DMS 273 (cell line): ENCODE measurements around the gene CLDN15.
"Not testable (repeated sequence)": the region's sequence is repeated elsewhere in the genome, so short reads cannot be mapped to it uniquely, and the experiment has no call there.

Experiments
- DNase-seq: peaks from one replicate; lab custom pipeline; 2025; ENCODE audit not compliant: unreplicated experiment; lab: John Stamatoyannopoulos, UW

The CLDN15 gene

DNA sequence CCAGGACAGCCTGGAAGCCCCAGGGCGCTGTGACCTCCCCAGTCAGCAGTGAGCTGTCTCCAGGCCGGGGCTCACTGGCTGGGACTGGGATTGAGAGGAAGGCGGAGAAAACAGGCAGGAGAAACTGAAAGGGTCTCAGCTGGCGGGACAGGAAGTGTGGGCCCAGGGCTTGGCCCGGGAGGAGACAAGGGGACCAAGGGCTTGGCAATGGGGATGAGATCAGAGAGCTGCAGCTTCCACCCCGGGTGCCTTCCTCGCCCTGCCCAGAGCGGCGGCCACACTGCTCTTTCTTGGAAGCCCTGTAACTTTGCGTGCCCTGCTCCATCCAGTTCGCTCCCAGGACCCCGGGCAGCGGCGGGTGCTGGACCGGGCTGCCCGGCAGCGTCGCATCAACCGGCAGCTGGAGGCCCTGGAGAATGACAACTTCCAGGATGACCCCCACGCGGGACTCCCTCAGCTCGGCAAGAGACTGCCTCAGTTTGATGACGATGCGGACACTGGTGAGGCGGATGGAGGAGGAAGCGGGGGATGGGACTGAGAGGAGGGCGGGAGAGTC lies 15.2 kb downstream of the CLDN15 start:
- DNase-seq: no peak

DNA sequence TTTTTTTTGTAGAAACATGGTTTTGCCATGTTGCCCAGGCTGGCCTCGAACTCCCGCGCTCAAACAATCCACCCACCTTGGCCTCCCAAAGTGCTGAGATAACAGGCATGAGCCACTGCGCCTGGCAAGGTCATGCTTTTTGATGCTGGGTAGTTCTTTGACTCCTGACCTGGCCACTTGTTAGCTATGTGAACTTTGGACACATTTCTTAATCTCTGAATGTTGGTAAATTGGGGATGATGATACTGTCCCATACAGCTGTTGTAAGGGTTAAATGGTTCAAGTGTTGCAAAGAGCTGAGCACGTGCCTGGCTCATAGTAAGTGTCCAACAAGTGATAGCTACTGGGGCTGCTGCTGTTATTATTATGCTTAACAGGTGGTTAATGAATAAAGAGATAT lies 17.3 kb downstream of the CLDN15 start:
- no peak for DNase-seq

DNA sequence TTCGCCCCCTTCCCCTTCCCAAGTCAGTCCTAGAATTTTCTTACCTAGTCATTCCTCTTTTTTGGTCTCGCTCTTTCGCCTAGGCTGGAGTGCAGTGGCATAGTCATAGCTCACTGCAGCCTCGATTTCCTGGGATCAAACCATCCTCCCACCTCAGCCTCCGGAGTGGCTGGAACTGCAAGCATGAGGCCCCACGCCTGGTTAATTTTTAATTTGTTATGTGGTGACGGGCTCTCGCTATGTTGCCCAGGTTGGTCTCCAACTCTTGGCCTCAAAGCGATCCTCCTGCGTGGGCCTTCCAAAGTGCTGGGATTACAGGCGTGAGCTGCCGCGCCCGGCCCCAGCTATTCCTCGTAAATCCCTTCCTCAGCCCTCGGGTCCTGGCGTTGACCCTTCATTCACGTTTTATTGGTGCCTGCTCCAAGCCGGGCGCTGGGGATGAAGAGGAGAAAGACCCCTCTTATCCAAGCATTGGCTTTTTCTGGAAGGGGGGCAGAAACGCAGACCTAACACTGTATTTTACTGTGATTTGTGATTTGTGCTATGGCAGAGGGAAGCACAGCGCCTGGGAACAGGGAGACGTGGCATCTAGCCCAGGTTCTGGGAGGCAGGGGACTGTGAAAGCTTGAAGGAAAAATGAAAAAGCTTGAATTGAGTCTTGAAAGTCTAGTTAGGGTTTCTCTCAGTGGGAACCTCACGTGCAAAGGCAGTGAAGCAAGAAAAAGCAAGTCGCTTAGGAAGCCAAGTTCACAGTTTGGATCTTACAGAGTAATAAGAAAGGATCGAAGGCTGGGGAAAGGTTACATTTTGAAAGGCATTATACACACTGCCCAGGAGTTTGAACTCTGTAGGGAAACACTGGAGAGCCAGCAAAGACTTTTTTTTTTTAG lies 19.1 kb downstream of the CLDN15 start:
- peak; percentile 68 for DNase-seq

DNA sequence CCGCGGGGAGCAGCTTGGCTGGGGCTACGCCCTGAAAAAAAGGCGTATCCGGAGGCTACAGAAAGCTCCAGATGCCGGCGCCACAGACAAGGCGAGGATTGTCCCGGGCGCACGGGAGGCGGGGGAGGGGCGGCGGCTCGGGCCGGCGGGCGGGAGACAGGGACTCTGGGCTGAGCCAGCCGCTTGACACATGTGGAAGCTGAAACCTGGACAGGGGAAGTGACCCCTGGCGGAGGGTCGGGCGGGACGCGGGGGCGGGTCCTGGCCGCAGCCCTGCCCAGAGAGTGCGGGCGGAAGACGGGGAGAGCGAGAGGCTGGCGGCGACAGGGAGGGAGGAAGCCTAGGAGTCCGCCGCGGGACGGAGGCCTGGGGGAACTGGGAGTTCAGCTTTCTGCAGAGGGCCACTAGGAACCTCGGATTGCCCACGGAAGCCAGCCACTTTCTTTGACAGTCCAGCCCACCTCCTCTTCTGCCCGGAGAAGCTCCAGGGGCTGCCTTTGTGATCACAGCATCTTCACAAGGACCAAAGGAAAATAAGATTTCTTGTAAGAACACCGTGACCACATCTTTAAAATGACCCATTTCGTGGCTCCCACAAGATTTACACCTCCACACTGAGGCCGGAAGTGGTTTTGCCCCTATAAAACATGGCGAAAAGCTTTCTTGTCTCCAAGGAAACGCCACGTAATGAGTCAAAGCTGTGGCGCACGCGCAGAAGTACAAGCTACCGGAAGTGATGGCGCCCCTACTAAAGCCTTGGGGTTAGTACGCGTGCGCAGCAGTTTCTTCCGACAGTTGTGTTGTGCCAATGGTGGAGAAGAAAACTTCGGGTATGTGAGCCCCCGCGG lies 20.0 kb downstream of the CLDN15 start, which contains the start of the genes PLOD3 and ZNHIT1:
PLOD3 (minus strand) TSS at position 194 of the 848 bp plus-strand sequence. CDS start 307 bp downstream, outside the sequence.
ZNHIT1 (plus strand) TSS at position 778 of the 848 bp plus-strand sequence; CDS start at position 809, 31 bp downstream.
- peak; percentile 100 for DNase-seq

GRCh38 chr7:101216860-101217387 lies 20.7 kb downstream of the CLDN15 start:
- DNase-seq: no peak

DNA sequence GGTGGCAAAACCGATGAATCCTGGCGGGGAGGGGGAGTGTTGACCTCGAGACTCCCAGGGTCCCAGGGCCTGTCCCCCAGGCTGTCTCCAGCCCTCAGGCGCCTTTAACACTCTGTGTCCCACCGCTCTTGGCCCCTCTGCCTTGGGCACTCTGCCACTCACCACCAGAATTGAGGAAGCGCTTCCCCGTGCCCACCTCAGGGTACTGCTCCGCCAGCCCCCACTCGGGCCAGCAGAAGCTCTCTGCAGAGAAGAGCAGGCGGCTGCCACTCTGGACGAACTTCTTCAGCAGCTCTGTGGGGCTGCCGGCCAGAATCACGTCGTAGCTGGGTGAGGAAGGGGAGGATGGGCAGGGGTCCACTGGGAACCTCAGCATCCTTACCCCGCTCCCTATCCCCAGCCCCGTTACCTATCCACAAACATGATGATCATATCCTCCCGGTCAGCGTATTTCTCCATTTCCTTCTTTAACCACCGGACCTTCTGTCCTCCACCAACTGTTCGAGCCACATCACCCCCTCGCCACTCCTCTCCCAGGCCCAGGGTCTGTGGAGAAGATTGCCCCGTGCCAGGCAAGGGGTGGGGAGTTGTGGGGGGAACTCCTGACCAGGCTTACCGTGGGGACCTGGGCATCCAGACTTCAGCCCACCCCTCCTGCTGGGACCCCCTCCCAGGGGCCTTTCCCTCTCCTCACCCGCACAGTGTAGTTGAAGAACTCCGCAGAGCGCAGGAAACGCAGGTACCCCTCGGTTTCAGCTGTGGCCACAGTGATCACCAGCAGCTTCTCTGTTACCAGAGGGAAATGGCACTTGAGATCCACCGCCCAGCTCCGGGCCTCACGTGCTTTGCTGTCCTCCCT lies 21.4 kb downstream of the CLDN15 start:
- DNase-seq: no peak

GRCh38 chr7:101212014-101212413 lies 25.6 kb downstream of the CLDN15 start:
- DNase-seq: no peak

DNA sequence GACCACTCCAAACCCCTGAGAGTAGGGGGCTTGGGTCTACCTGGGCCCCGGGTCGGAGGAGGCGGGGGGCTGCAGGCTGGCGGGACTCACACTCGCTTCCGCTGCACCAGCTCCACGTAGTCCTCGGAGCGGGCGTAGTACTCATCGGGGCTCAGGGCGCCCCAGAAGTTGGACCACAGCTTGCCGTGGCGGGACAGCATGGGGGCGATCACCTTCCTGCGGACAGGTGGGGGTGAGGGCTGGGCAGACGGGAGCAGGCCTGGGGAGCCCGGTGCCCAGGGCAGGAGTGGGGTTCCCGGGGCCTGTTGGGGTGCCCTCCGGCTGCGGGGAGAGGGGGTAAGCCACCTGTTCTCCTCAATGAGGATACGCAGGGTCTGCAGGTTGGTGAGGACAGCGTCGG lies 26.1 kb downstream of the CLDN15 start:
- DNase-seq: no peak

GRCh38 chr7:101210143-101210542 lies 27.5 kb downstream of the CLDN15 start:
- no peak for DNase-seq

DNA sequence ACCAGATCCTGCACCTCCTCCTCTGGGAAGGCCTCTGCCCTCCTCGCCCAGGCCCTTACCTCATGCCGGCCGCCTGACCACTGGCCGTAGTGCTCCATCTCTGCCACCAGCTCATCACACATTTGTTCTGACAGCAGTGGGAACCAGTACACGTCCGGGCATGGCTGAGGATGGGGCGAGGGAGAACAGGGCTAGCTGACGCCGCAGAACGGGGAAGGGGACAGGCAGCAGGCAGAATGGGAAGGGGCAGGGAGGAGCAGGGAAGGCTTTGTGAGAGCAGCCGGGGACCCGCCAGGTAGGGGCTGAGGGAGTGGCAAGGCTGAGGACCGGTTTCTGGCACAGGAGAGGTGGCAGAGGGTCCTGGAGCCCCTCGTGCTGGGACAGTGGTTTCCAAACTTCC lies 28.8 kb downstream of the CLDN15 start:
- DNase-seq: no peak

DNA sequence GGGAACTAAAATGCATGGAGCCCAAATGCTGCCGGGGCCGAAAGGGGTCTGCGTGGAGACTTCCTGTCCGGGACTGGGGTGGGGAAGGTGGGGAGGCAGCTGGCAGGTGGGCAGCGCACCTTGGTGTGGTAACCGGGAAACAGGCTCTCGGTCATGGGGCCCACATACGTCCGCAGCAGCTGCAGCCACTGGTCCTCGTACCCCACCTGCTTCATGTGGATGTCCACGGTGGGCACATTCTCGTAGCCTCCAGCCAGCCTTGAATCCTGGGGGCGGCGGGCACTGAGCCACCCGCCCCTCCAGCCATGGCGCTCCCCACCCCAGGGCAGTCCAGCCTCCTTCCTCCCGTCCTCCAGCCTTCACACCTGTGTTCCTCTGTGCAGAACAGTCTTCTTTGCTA lies 30.1 kb downstream of the CLDN15 start:
- DNase-seq: no peak

- no peak for DNase-seq
These were observed 30.9 kb downstream of the CLDN15 start for GRCh38 chr7:101206665-101207042.

GRCh38 chr7:101205901-101206664 lies 31.5 kb downstream of the CLDN15 start:
- DNase-seq: no peak

DNA sequence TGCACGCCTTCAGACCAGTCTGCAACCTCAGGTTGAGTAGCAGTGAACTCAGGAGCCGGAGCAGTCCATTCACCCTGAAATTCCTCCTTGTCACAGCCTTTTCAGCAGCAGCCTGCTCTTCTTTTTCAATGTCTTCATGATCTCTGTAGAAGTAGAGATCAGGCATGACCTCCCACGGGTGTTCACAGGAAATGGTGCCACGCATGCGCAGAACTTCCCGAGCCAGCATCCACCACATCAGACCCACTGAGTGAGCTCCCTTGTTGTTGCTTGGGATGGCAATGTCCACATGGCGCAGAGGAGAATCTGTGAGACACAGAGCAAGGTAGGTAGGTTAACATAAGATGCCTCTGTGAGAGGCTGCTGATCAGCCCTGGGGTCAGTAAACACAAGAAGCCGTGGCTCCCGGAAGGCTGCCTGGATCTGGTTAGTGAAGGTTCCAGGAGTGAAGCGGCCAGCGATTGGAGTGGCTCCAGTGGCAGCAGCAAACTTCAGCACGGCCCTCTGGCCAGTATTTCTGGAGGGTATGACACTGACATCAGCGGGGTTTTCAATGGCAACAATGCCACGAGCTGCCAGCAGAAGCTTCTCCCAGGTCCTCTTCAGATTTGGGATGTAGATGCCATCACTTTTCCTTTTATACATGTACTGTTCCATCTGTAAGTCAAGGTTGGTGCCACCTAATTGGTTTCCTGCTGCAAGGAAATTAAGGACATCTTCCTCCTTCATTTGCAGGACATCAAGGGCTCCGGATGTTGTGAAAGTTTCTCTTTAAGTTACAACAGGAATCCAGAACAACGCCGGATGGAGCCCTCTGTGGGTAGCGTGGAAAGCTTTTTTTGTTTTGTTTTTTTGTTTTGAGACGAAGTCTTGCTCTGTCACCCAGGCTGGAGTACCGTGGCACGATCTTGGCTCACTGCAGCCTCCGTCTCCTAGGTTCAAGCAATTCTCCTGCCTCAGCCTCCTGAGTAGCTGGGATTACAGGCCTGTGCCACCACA lies 33.6 kb downstream of the CLDN15 start:
- not testable (repeated sequence) for DNase-seq

GRCh38 chr7:101202603-101202918 lies 35.0 kb downstream of the CLDN15 start:
- no peak for DNase-seq

DNA sequence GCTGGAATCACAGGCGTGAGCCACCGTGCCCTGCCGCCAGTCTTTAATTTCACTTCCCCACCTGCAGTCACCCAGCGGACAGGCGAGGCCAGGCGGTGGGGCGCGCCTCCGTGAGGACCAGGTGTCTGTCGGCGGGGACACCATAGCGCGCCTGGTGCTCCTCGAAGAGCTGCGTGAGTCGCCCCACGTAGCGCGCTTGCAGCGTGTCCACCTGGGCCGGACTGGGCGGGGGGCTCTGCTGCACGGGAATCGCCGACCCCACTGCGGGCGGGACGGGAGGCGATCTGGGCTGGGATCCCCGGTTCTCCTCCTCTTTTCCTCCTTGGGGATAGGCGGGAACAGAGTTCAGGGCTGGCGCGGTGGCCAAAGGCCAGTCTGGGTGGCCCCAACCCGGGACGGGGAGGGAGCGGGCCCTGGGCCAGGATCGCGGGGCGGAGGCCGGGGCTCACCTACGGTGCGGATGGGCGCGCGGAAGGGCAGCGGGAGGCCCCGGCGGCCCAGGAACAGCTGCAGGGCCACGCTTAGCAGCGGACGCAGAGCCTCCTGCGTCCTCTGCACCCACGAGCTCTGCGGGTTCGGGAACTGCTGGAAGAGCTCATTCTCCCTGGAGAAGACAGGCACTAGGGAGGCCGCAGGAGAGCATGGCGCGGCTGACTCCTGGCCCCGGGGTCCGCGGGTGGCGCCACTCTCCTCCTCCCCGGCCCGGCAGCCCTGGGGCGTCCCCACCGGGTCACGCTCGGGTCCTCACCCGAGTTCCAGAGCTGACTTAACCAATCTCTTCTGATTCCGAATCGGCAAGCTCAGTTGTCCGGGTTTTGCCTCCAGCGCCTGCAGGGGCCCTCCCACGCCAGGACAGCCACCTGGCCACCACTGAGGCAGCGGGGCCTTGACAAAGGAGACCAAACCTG lies 35.7 kb downstream of the CLDN15 start:
- DNase-seq: peak; percentile 39

- DNase-seq: no peak
These were observed 36.6 kb downstream of the CLDN15 start, which contains the start of gene MOGAT3 for GRCh38 chr7:101200862-101201599. Gene MOGAT3 (minus strand): TSS chr7:101201036. CDS start chr7:101200854, 182 bp downstream.
